SHP77 treated with DMSO at 0.1 percent for 48 hours (cell line): ENCODE data around the gene GPRASP1.
"Not testable (repeated sequence)": the region's sequence is repeated elsewhere in the genome, so short reads cannot be mapped to it uniquely, and the experiment has no call there.

Source experiments
- DNase-seq: peaks from one replicate; lab custom pipeline; 2025; lab: John Stamatoyannopoulos, UW

The GPRASP1 gene

GRCh38 chrX:102651242-102652011 lies at the start of gene GPRASP1:
TSS of gene GPRASP1 (plus strand) at chrX:102651483. CDS start at chrX:102653914, 2,431 bp downstream.
- DNase-seq = no peak

GRCh38 chrX:102604327-102604726 lies 47.0 kb upstream of the GPRASP1 start:
- no peak for DNase-seq

GRCh38 chrX:102606115-102606514 lies 45.2 kb upstream of the GPRASP1 start:
- DNase-seq = no peak

- DNase-seq = no peak
Observed at GRCh38 chrX:102610905-102611304, 40.4 kb upstream of the GPRASP1 start.

- no peak for DNase-seq
Observed at GRCh38 chrX:102624105-102624504, 27.2 kb upstream of the GPRASP1 start.

- DNase-seq = no peak
Observed at GRCh38 chrX:102627640-102628039, 23.6 kb upstream of the GPRASP1 start.

- DNase-seq = no peak
Observed at GRCh38 chrX:102637561-102637960, 13.7 kb upstream of the GPRASP1 start.

GRCh38 chrX:102650903-102651241 lies 411 bp upstream of the GPRASP1 start:
- DNase-seq = no peak

GRCh38 chrX:102652031-102652688 lies 877 bp downstream of the GPRASP1 start:
- DNase-seq = no peak

GRCh38 chrX:102654696-102655095 lies 3.4 kb downstream of the GPRASP1 start:
- DNase-seq = no peak

- DNase-seq = no peak
Observed at GRCh38 chrX:102658556-102658955, 7.3 kb downstream of the GPRASP1 start.

- DNase-seq = peak; percentile 44
Observed at GRCh38 chrX:102659790-102660757, 8.8 kb downstream of the GPRASP1 start.

GRCh38 chrX:102663820-102664219 lies 12.5 kb downstream of the GPRASP1 start:
- DNase-seq = not testable (repeated sequence)

- DNase-seq = not testable (repeated sequence)
Observed at GRCh38 chrX:102667034-102667433, 15.8 kb downstream of the GPRASP1 start.

GRCh38 chrX:102669526-102669925 lies 18.2 kb downstream of the GPRASP1 start:
- DNase-seq = no peak

- no peak for DNase-seq
Observed at GRCh38 chrX:102672856-102673255, 21.6 kb downstream of the GPRASP1 start.

GRCh38 chrX:102677479-102677878 lies 26.2 kb downstream of the GPRASP1 start:
- DNase-seq = not testable (repeated sequence)

GRCh38 chrX:102684772-102685520 lies 33.7 kb downstream of the GPRASP1 start:
- no peak for DNase-seq

- DNase-seq = no peak
Observed at GRCh38 chrX:102694749-102695148, 43.5 kb downstream of the GPRASP1 start.

GRCh38 chrX:102696306-102696705 lies 45.0 kb downstream of the GPRASP1 start:
- DNase-seq = no peak

- no peak for DNase-seq
Observed at GRCh38 chrX:102697494-102697893, 46.2 kb downstream of the GPRASP1 start.
